Activated T-cell treated with anti-CD3 and anti-CD28 coated beads, Interleukin-2, amount 50 U/mL, for 72 hours (primary cell): ENCODE measurements around the gene LAMB3. TPM values are rescaled to one million over a fixed set of nuclear protein-coding genes. Genes with fewer than 3 reads are reported as not detected.

Experiments
- ATAC-seq, 2 donors: fragments of 150-1000 bp; cut with Tn5 transposase; replicated peaks in 1 of 2; 2 replicates each; pipeline ENCODE4 v1.10.0; 2021; ENCODE audit warnings: moderate library complexity in 2 of 2, mild to moderate bottlenecking in 1 of 2
- DNase-seq, 2 donors: peaks; one replicate each; pipeline ENCODE4 v3.0.0; 2021 to 2022; ENCODE audit warnings: mixed read lengths in 1 of 2
- H3K27ac Mint-ChIP-seq: one replicate; pipeline ENCODE4 v1.8.0; 2022; ENCODE audit warnings: mild to moderate bottlenecking, moderate library complexity, mixed read lengths
- H3K27me3 Mint-ChIP-seq: one replicate; pipeline ENCODE4 v1.8.0; 2022; ENCODE audit warnings: low read depth, mixed read lengths
- H3K36me3 Mint-ChIP-seq, 2 donors: one replicate each; pipeline ENCODE4 v1.8.0; 2022; ENCODE audit warnings: mixed read lengths in 2 of 2, mild to moderate bottlenecking in 1 of 2; ENCODE audit not compliant: insufficient read depth in 2 of 2
- H3K4me1 Mint-ChIP-seq: one replicate; pipeline ENCODE4 v1.8.0; 2022; ENCODE audit warnings: low read depth, mixed read lengths
- H3K4me3 Mint-ChIP-seq, 2 donors: one replicate each; pipeline ENCODE4 v1.8.0; 2022; ENCODE audit warnings: mild to moderate bottlenecking in 2 of 2, mixed read lengths in 2 of 2, moderate library complexity in 2 of 2
- H3K9me3 Mint-ChIP-seq, 2 donors: one replicate each; pipeline ENCODE4 v1.8.0; 2022; ENCODE audit warnings: mixed read lengths in 2 of 2
- total RNA-seq, 2 donors: library from RNA; stranded (reverse); gene quantifications; one replicate each; pipeline ENCODE4 v1.2.3, GENCODE V29; 2022

The LAMB3 gene
- total RNA-seq, 2 donors from 2014 or later, result 5.9 to 26.0 TPM

GRCh38 chr1:209655411-209656231 is 3.4 kb upstream of the LAMB3 start:
- Mint-ChIP-seq H3K27ac (no peak overlapping the region), H3K36me3 (no peaks in the 10 kb centered on the region), H3K9me3 (no peaks in the 10 kb centered on the region), H3K27me3 (peaks cover 12% of the 10 kb centered on the region), H3K4me3 (no peak overlapping the region), H3K4me1 (peaks cover 69% of the 10 kb centered on the region)
- ATAC-seq, result no peak
- no peak for DNase-seq

DNA sequence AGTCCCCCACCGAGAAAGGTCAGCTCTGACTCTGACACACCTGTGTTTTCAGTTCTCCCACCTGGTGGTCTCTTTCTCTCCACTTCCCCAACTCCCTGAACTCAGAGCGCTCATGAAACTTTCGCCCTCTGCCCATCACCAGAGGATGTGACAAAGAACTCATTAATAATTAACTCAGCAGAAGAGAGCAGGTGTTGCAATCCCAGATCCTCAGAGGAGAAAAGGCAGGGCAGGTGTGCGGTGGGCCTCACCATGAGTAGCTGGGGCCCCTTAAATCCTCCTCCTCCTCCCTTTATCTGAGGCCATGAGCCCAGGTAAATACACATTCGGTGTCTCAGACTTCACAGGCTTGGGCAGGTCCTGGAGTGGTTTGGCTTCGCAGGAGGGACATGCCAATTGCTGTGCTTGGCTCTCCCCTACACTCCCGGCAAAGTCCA is 1.7 kb upstream of the LAMB3 start:
- H3K4me3 Mint-ChIP-seq, result no peak overlapping the region
- H3K36me3 Mint-ChIP-seq, result no peaks in the 10 kb centered on the region
- peaks cover 11% of the 10 kb centered on the region for H3K27me3 Mint-ChIP-seq
- no peak overlapping the region for H3K27ac Mint-ChIP-seq
- H3K9me3 Mint-ChIP-seq, result no peaks in the 10 kb centered on the region
- peaks cover 68% of the 10 kb centered on the region for H3K4me1 Mint-ChIP-seq
- ATAC-seq, result no peak
- DNase-seq, result no peak

DNA sequence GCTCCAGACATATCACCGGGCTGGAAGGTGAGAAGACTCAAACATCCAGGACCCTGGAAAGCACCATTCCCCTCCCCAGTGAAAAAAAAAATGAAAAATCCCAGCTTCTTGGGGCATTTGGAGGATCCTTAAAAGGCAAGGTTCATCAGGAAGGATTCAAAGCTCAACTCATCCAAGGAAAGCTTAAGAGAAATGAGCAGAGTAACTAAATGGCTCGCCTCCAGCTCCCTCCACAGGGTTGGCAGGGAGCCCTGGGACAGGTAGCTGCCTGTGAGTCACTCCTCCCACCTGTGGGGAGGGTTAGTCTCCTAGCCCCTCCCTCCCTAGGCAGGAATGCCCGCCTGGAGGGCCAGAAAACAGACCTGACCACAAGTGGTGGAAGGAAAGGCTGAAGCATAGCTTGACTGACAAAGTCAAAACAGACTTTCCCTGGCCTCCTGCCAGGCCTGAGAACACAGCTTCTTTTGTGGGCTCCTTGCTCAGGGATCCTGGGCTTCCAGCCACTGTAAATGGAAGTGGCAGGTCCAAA is 712 bp upstream of the LAMB3 start:
- H3K4me1 Mint-ChIP-seq, result peaks cover 69% of the 10 kb centered on the region
- H3K36me3 Mint-ChIP-seq, result no peaks in the 10 kb centered on the region
- peak overlapping the region; percentile 20 for H3K27ac Mint-ChIP-seq
- no peaks in the 10 kb centered on the region for H3K9me3 Mint-ChIP-seq
- ATAC-seq (peak; percentile 65 to 71), DNase-seq (peak; percentile 77 to 79)
- H3K27me3 Mint-ChIP-seq, result peaks cover 6% of the 10 kb centered on the region
- H3K4me3 Mint-ChIP-seq, result peak overlapping the region in 1 of 2 donors; percentile 49

DNA sequence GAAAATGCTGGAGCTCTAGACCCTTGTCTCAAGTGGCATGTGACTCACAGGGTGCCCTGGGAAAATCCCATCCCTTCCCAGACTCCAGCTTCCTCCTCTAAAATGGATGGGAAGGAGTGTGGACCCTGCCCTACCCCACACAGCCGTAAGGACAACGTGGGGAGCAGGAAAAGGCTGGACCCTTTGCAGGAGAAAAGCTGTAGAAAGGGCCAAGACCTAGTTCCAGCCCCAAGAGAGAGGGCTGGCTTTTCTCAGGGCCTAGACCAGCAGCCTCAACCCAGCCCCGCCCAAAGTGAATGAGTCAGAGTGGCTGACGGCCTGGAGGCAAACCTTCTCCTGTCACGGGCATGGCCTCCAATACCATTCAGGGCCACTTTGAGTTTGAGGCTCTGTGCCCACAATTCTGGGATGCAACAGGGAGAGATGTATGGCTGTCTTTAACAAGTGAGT is 1.1 kb downstream of the LAMB3 start:
- Mint-ChIP-seq H3K4me1 (peaks cover 64% of the 10 kb centered on the region), H3K9me3 (no peaks in the 10 kb centered on the region), H3K4me3 (peak overlapping the region; percentile 35 to 44), H3K36me3 (no peaks in the 10 kb centered on the region), H3K27me3 (peaks cover 16% of the 10 kb centered on the region), H3K27ac (no peak overlapping the region)
- ATAC-seq (peak; percentile 86 to 88), DNase-seq (peak; percentile 77 to 83)

DNA sequence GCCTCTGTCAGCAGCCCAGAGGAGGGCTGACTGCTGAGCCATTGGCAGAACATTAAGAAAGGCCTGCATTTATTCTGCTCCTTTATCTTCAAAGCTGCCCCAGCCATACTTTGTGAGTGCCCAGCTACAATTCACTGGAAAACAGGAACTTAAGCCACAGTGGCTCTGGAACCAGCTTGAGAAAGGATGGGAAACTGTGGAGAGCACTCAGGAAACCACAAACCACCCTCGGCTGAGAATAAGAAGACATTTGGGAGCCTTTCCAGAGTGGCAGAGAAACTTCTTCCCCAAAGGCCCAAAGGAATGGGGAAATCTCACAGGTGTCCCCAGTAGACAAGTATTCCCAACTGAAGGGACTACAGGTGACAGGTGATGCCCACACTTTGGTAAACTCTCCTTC is 1.8 kb downstream of the LAMB3 start:
- Mint-ChIP-seq H3K4me3 (peak overlapping the region in 1 of 2 donors; percentile 29), H3K4me1 (peaks cover 64% of the 10 kb centered on the region), H3K27me3 (peaks cover 16% of the 10 kb centered on the region), H3K27ac (no peak overlapping the region), H3K36me3 (no peaks in the 10 kb centered on the region), H3K9me3 (no peaks in the 10 kb centered on the region)
- DNase-seq, result no peak
- no peak for ATAC-seq

GRCh38 chr1:209648931-209649776 is 3.1 kb downstream of the LAMB3 start:
- DNase-seq (no peak), ATAC-seq (peak; percentile 47 to 69)
- H3K27ac Mint-ChIP-seq, result no peak overlapping the region
- peak overlapping the region in 1 of 2 donors; percentile 7 for H3K4me3 Mint-ChIP-seq
- no peaks in the 10 kb centered on the region for H3K36me3 Mint-ChIP-seq
- peaks cover 58% of the 10 kb centered on the region for H3K4me1 Mint-ChIP-seq
- no peaks in the 10 kb centered on the region for H3K9me3 Mint-ChIP-seq
- peaks cover 9% of the 10 kb centered on the region for H3K27me3 Mint-ChIP-seq

- Mint-ChIP-seq H3K36me3 (no peaks in the 10 kb centered on the region), H3K27me3 (peaks cover 9% of the 10 kb centered on the region), H3K9me3 (no peaks in the 10 kb centered on the region), H3K4me3 (no peak overlapping the region), H3K4me1 (peaks cover 50% of the 10 kb centered on the region), H3K27ac (no peak overlapping the region)
- DNase-seq, result no peak
- no peak for ATAC-seq
These were observed 3.9 kb downstream of the LAMB3 start for GRCh38 chr1:209648346-209648745.

GRCh38 chr1:209647156-209647555 is 5.1 kb downstream of the LAMB3 start:
- H3K9me3 Mint-ChIP-seq, result no peaks in the 10 kb centered on the region
- H3K27me3 Mint-ChIP-seq, result peaks cover 9% of the 10 kb centered on the region
- no peak for DNase-seq
- no peaks in the 10 kb centered on the region for H3K36me3 Mint-ChIP-seq
- ATAC-seq, result no peak
- H3K4me1 Mint-ChIP-seq, result peaks cover 38% of the 10 kb centered on the region
- no peak overlapping the region for H3K4me3 Mint-ChIP-seq
- H3K27ac Mint-ChIP-seq, result no peak overlapping the region

DNA sequence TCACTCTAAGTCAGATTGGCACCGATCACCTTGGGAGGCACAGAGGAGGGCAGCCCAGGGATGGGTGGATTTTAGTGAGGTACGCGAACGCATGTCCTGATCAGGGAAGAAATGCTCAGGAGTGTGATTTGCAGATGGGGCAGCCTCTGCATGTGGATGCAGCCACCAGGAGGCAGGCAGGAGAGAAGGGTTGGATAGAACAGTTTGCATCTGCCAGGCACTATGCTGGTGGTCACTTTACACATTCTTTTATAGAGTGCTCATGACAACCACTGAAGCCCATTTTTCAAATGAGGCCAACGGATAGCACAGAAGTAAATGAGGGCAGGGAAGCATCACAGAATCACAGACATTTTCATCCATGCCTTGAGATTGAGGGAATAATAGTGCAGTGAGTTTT is 5.7 kb downstream of the LAMB3 start:
- ATAC-seq, result no peak
- no peak for DNase-seq
- Mint-ChIP-seq H3K4me3 (no peak overlapping the region), H3K36me3 (no peaks in the 10 kb centered on the region), H3K9me3 (no peaks in the 10 kb centered on the region), H3K27ac (no peak overlapping the region), H3K27me3 (peaks cover 9% of the 10 kb centered on the region), H3K4me1 (peaks cover 33% of the 10 kb centered on the region)

DNA sequence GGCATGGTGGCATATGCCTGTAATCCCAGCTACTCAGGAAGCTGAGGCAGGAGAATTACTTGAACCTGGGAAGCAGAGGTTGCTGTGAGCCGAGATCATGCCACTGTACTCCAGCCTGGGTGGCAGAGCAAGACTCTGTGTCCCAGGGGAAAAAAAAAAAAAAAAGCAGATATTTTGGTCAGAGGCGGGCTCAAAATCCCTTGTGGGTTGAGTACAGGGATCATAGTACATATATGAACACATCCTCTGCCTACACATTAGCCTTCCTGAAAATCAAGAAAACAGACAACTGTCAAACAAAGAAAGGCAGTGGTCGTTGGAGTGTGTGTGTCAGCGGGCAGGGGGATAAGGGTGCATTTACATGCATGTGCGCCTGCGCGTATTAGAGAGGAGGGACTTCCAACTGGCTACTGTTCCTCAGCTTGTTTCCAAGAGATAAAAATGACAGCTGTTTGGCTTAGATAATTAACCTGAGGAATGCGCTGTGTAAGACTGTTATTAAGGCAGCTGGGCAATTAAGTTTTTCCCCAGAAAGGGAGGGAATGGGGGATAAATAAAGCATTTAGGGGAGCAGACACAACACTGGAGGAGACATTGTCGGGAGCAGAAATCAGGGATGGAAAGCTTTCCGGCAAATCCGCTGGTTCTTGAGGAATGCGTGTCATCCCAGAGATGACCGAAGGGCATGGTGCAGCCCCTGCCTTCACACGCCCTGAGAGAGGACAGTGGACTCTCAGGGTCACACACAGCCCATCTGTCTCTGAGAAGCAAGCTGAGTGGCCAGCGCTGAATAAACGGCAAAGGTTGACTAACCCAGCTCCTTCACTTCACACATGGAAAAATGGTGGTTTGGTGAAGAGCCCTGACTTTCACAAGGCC is 6.4 kb downstream of the LAMB3 start:
- peaks cover 9% of the 10 kb centered on the region for H3K27me3 Mint-ChIP-seq
- ATAC-seq (no peak), DNase-seq (no peak)
- peaks cover 26% of the 10 kb centered on the region for H3K4me1 Mint-ChIP-seq
- no peak overlapping the region for H3K27ac Mint-ChIP-seq
- H3K9me3 Mint-ChIP-seq, result no peaks in the 10 kb centered on the region
- no peaks in the 10 kb centered on the region for H3K36me3 Mint-ChIP-seq
- H3K4me3 Mint-ChIP-seq, result no peak overlapping the region

DNA sequence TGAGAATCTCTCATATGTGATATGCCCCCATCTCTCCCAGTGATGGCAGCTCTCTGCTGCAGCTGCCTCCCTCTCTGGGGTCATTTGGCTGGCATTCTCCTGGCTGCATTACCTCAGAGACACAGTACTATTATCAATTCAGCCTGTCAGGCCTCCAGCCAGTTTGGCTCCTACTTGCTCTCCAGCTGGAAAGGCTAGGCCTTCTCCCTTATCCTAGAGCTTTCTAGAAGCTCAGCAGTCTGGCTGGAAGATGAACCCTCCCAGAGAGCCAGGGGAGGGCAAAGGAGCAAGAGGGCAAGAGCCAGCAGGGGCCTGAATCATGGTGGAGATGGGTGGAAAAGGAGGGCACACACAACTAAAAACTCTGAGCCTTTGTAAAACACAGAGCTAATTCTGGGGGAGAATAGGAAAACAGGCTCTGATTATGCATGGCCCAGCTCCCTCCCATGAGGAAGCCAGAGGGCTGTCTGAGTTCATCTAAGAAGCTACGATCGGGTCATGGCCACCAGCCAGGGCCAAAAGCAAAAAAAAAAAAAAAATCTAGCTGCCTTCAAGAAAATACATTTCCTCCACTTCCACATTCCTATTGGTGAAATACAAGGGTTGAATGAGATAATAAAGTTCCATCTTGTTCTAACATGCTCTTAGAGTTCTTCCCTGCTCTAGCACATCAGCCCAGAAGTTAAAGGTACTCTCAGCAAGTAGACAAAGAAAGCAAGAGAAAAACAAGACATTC is 8.8 kb downstream of the LAMB3 start:
- Mint-ChIP-seq H3K9me3 (no peaks in the 10 kb centered on the region), H3K4me3 (no peak overlapping the region), H3K4me1 (peaks cover 6% of the 10 kb centered on the region), H3K36me3 (no peaks in the 10 kb centered on the region), H3K27me3 (peaks cover 9% of the 10 kb centered on the region), H3K27ac (no peak overlapping the region)
- ATAC-seq (no peak), DNase-seq (no peak)

DNA sequence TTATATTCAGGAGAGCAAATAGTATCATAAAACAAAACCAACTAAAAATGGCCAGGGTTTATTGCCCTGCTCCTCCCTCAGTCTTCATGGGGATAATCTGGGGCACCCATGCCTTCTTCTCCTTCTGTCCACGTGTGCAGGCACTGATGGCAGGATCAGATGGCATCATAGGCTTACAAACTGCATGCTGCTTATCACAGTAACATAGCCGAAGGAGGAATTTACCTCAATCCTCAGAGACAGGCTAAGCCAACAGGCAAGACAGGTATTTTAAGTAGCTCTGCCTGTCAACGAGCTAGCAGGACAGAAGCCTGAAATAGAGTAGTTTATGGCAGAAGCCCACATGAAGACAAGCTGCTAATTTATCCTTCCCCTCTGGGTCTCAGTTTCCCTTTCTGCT is 9.4 kb downstream of the LAMB3 start:
- H3K4me1 Mint-ChIP-seq, result no peaks in the 10 kb centered on the region
- ATAC-seq (no peak), DNase-seq (no peak)
- H3K36me3 Mint-ChIP-seq, result no peaks in the 10 kb centered on the region
- H3K27ac Mint-ChIP-seq, result no peak overlapping the region
- no peaks in the 10 kb centered on the region for H3K9me3 Mint-ChIP-seq
- H3K27me3 Mint-ChIP-seq, result peaks cover 15% of the 10 kb centered on the region
- no peak overlapping the region for H3K4me3 Mint-ChIP-seq
